Suppressor macrophage treated with lipopolysaccharide for 1 hour (primary cell): ENCODE measurements around the gene AGFG2.

Experiments used
- DNase-seq, 3 donors: peaks; one replicate each; pipeline ENCODE4 v3.0.0-alpha.2; 2020 to 2022

The AGFG2 gene

GRCh38 chr7:100588438-100588837 lies 49.4 kb downstream of the AGFG2 start:
- peak; percentile 53 to 57 (median 53) for DNase-seq

GRCh38 chr7:100589341-100589947 lies 50.4 kb downstream of the AGFG2 start:
- no peak for DNase-seq

- peak in 1 of 3 donors; percentile 35 for DNase-seq
These were observed 51.2 kb downstream of the AGFG2 start for GRCh38 chr7:100590077-100590737.

- no peak for DNase-seq
These were observed 52.6 kb downstream of the AGFG2 start for GRCh38 chr7:100591596-100591995.

GRCh38 chr7:100595188-100595587 lies 56.2 kb downstream of the AGFG2 start:
- DNase-seq, result no peak

- DNase-seq, result no peak
These were observed 59.4 kb downstream of the AGFG2 start for GRCh38 chr7:100598425-100598824.

GRCh38 chr7:100599911-100600729 lies 61.1 kb downstream of the AGFG2 start:
- DNase-seq, result no peak

- no peak for DNase-seq
These were observed 61.7 kb downstream of the AGFG2 start for GRCh38 chr7:100600730-100601038.

GRCh38 chr7:100602889-100603725 lies 64.1 kb downstream of the AGFG2 start:
- no peak for DNase-seq

- DNase-seq, result no peak
These were observed 64.7 kb downstream of the AGFG2 start for GRCh38 chr7:100603726-100604027.

GRCh38 chr7:100604028-100604975 lies 65.3 kb downstream of the AGFG2 start:
- DNase-seq, result peak; percentile 76 to 91 (median 82)

GRCh38 chr7:100604976-100605911 lies 66.2 kb downstream of the AGFG2 start:
- peak; percentile 72 to 89 (median 82) for DNase-seq

GRCh38 chr7:100606313-100606712 lies 67.3 kb downstream of the AGFG2 start:
- no peak for DNase-seq

GRCh38 chr7:100607111-100607510 lies 68.1 kb downstream of the AGFG2 start:
- DNase-seq, result no peak

- DNase-seq, result no peak
These were observed 71.0 kb downstream of the AGFG2 start for GRCh38 chr7:100609958-100610357.

- DNase-seq, result peak; percentile 99
These were observed 73.2 kb downstream of the AGFG2 start, which contains the start of gene MOSPD3 for GRCh38 chr7:100611983-100612729. Gene MOSPD3, plus strand, starts transcription at chr7:100612540. Its CDS starts 252 bp downstream, at chr7:100612792.

GRCh38 chr7:100612730-100613390 lies 73.9 kb downstream of the AGFG2 start:
- DNase-seq, result peak in 1 of 3 donors; percentile 10

GRCh38 chr7:100613412-100614175 lies 74.6 kb downstream of the AGFG2 start:
- peak in 2 of 3 donors; percentile 47 for DNase-seq
